K562 (cell line): ENCODE measurements around the gene DBF4B. TPM values are rescaled to one million over a fixed set of nuclear protein-coding genes. Genes with fewer than 3 reads are reported as not detected.

Experiments
- CREB1 ChIP-seq, 2 experiments: sonication (generic) in 1 of 2; formaldehyde crosslinking in 1 of 2; IDR thresholded peaks; 2 replicates each; pipeline versions ENCODE4 v1.6.1 to v1.8.0; 2012 to 2022; ENCODE audit warnings: inconsistent platforms in 1 of 2, mild to moderate bottlenecking in 1 of 2, missing genetic modification reagents in 1 of 2, moderate library complexity in 1 of 2
- ETV1 ChIP-seq: fragments of 450-650 bp; conservative IDR thresholded peaks from 2 replicates; pipeline ENCODE4 v1.6.1; 2016; ENCODE audit warnings: missing genetic modification characterization, control low read depth, low read depth, missing compliant biosample characterization
- MTA3 ChIP-seq: fragments of 450-650 bp; formaldehyde crosslinking; IDR thresholded peaks from 2 replicates; pipeline ENCODE4 v1.6.1; 2017; ENCODE audit warnings: mild to moderate bottlenecking, borderline replicate concordance
- NONO ChIP-seq, 2 experiments: fragments of 200-400 bp in 1 of 2; fragments of 450-650 bp in 1 of 2; formaldehyde crosslinking in 1 of 2; IDR thresholded peaks; 2 replicates each; pipeline ENCODE4 v1.6.1; 2017; ENCODE audit warnings: low read depth in 2 of 2, mild to moderate bottlenecking in 2 of 2, moderate library complexity in 2 of 2, low read length in 1 of 2
- OTX1 ChIP-seq: fragments of 450-650 bp; formaldehyde crosslinking; IDR thresholded peaks from 2 replicates; pipeline ENCODE4 v1.4.0; 2022; ENCODE audit warnings: mild to moderate bottlenecking
- PHF20 ChIP-seq: fragments of 450-650 bp; IDR thresholded peaks from 2 replicates; pipeline ENCODE4 v1.6.1; 2018; ENCODE audit not compliant: partially characterized antibody
- PRMT5 ChIP-seq: sonication (generic); formaldehyde crosslinking; IDR thresholded peaks from 2 replicates; pipeline ENCODE4 v1.5.0; 2020; ENCODE audit warnings: missing genetic modification reagents
- RBM22 ChIP-seq: fragments of 200-400 bp; formaldehyde crosslinking; IDR thresholded peaks from 2 replicates; pipeline ENCODE4 v1.6.1; 2018; ENCODE audit warnings: low read length, low read depth; ENCODE audit not compliant: poor library complexity, severe bottlenecking
- TAF9B ChIP-seq: fragments of 450-650 bp; IDR thresholded peaks from 2 replicates; pipeline ENCODE4 v1.6.1; 2018; ENCODE audit warnings: mild to moderate bottlenecking; ENCODE audit not compliant: partially characterized antibody
- TRIM24 ChIP-seq, 2 experiments: fragments of 450-650 bp; IDR thresholded peaks; 2 replicates each; pipeline ENCODE4 v1.6.1; 2016
- ZBED1 ChIP-seq: IDR thresholded peaks from 2 replicates; pipeline ENCODE4 v1.6.1; 2014
- ZNF407 ChIP-seq: fragments of 450-650 bp; IDR thresholded peaks from 2 replicates; pipeline ENCODE4 v1.6.1; 2016; ENCODE audit warnings: low read depth
- ZNF445 ChIP-seq: fragments of 250-450 bp; sonication (Bioruptor Pico); IDR thresholded peaks from 2 replicates; pipeline ENCODE4 v1.4.0; 2020; ENCODE audit warnings: low read depth, mild to moderate bottlenecking, moderate library complexity
- ZNF551 ChIP-seq: fragments of 250-450 bp; sonication (Bioruptor Pico); IDR thresholded peaks from 2 replicates; pipeline ENCODE4 v1.5.0; 2021; ENCODE audit warnings: mild to moderate bottlenecking, moderate library complexity
- ZNF583 ChIP-seq: fragments of 250-450 bp; sonication (Bioruptor Pico); IDR thresholded peaks from 2 replicates; pipeline ENCODE4 v1.4.0; 2020
- ZNF668 ChIP-seq: fragments of 250-450 bp; sonication (Bioruptor Pico); IDR thresholded peaks from 2 replicates; pipeline ENCODE4 v1.8.0; 2022; ENCODE audit warnings: mild to moderate bottlenecking, inconsistent platforms
- ZNF77 ChIP-seq: fragments of 250-450 bp; sonication (Bioruptor Pico); IDR thresholded peaks from 2 replicates; pipeline ENCODE4 v1.5.0; 2020
- ZSCAN29 ChIP-seq: fragments of 450-650 bp; IDR thresholded peaks from 2 replicates; pipeline ENCODE4 v1.6.1; 2017
- polyA plus RNA-seq, 8 experiments: library from polyadenylated mRNA; depleted of rRNA in 4 of 8; stranded (reverse) in 5 of 8; unstranded in 3 of 8; fragments of >200 nt; fragmentation: Nextera tagmentation in 2 of 8; fragmentation: Illumina TruSeq in 1 of 8; extraction: Ambion mirVana in 2 of 8; extraction: Trizol in 1 of 8; gene quantifications; 2 replicates each; pipeline versions ENCODE4 v1.2.1 to v1.2.3, GENCODE V29; 2011 to 2014; ENCODE audit warnings: inconsistent platforms in 1 of 8, missing spikeins in 1 of 8
- total RNA-seq, 7 experiments: library from RNA; depleted of rRNA in 6 of 7; stranded (reverse); fragments of >200 nt in 6 of 7; fragmentation: Illumina TruSeq in 2 of 7; extraction: Trizol in 2 of 7; gene quantifications; 2 replicates each; pipeline versions ENCODE4 v1.2.1 to v1.2.3, GENCODE V29; 2011 to 2021; ENCODE audit warnings: low replicate concordance in 1 of 7
- TF ChIP-seq, protein P1 (sequence below): fragments of 450-650 bp; IDR thresholded peaks from 2 replicates; pipeline ENCODE4 v1.7.1; 2018; ENCODE audit warnings: mild to moderate bottlenecking, low read depth; ENCODE audit not compliant: partially characterized antibody

Gene DBF4B
- total and polyA plus RNA-seq, 9 of the 15 experiments (the other 6 are each of a cell fraction or from before 2014, with no cell fraction given) = 2.5 to 26.9 (median 14.6) TPM

DNA sequence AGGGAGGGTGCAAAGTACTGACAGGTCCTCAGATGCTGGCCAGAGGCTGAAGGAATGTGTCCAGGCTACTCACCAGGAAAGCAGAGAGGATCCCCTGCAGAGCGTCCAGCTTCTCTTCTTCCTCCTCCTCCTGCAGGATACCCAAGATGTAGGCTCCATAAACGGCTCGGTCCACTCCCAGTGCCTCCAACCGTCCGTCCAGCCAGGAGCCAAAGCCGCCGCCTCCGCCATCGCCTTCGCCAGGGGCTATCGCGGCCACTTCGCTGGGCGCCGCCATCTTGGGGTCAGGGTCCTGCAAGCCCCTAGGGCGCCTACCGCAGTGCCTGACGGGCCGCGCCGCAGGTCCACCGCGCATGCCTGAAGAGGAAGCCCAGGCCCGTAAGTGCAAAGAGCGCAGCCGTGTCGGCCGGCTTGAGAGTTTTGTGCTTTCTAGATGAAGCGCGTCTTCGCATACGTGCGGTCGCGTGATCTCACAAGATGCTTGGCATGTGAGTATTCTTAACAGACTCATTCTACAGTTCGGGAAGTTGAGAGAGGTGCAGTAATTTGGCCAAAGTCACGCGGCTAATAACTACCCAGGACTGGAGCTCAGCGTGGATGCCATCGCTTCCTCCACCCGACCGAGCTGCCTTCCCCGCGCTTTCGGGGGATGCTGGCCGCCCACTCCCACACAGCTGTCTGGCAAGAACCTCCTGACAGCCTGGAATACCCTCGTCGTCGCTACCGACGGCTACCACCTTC lies 18.8 kb upstream of the DBF4B start, which contains the start of gene CCDC43 (continued):
- TF ChIP-seq ZNF407 = no peak
- no peak for TF ChIP-seq PRMT5 (CRISPR knock-in tag)
- peak; percentile 45 for TF ChIP-seq MTA3
- TF ChIP-seq, protein P1, sequence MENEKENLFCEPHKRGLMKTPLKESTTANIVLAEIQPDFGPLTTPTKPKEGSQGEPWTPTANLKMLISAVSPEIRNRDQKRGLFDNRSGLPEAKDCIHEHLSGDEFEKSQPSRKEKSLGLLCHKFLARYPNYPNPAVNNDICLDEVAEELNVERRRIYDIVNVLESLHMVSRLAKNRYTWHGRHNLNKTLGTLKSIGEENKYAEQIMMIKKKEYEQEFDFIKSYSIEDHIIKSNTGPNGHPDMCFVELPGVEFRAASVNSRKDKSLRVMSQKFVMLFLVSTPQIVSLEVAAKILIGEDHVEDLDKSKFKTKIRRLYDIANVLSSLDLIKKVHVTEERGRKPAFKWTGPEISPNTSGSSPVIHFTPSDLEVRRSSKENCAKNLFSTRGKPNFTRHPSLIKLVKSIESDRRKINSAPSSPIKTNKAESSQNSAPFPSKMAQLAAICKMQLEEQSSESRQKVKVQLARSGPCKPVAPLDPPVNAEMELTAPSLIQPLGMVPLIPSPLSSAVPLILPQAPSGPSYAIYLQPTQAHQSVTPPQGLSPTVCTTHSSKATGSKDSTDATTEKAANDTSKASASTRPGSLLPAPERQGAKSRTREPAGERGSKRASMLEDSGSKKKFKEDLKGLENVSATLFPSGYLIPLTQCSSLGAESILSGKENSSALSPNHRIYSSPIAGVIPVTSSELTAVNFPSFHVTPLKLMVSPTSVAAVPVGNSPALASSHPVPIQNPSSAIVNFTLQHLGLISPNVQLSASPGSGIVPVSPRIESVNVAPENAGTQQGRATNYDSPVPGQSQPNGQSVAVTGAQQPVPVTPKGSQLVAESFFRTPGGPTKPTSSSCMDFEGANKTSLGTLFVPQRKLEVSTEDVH = no peak
- TF ChIP-seq ZNF77 = no peak
- peak; percentile 92 for TF ChIP-seq TAF9B
- TF ChIP-seq ZNF668 (CRISPR knock-in tag) = no peak
- peak; percentile 99 for TF ChIP-seq PHF20
- TF ChIP-seq ZSCAN29 = no peak
- peak; percentile 43; the same call in 1 of the 2 replicates for TF ChIP-seq ZBED1
- no peak for TF ChIP-seq TRIM24 (IDR thresholded peaks at IDR 0.05)
- no peak for TF ChIP-seq ZNF551
- no peak for TF ChIP-seq NONO (IDR thresholded peaks at IDR 0.05; ENCODE audit: low read depth in 2 of 2, low read length in 1 of 2)
- TF ChIP-seq ZNF445 (CRISPR knock-in tag) = no peak
- TF ChIP-seq RBM22 = no peak
- no peak for TF ChIP-seq ZNF583 (CRISPR knock-in tag)
- TF ChIP-seq ETV1 (tag) = no peak
- no peak for TF ChIP-seq OTX1 (CRISPR knock-in tag)
- TF ChIP-seq CREB1 (IDR thresholded peaks at IDR 0.05) = no peak
- peak; percentile 79 for TF ChIP-seq CREB1 (CRISPR knock-in tag; IDR thresholded peaks at IDR 0.05)
